Right cardiac atrium (tissue), 5 donors: ENCODE measurements around the gene SPATA31C1. TPM values are rescaled to one million over a fixed set of nuclear protein-coding genes. Genes with fewer than 3 reads are reported as not detected.
"Not testable (repeated sequence)": the region's sequence is repeated elsewhere in the genome, so short reads cannot be mapped to it uniquely, and the experiment has no call there.

Experiments used
- ATAC-seq, 2 donors: fragments of 200-7000 bp; cut with Tn5 transposase; one replicate each; pipeline versions ENCODE4 v1.8.0 to v1.9.1; 2020; ENCODE audit warnings: moderate library complexity in 2 of 2, mild to moderate bottlenecking in 1 of 2
- DNase-seq, 3 donors: peaks; one replicate each; pipeline ENCODE4 v3.0.0-alpha.2; 2020
- H3K27ac ChIP-seq: one replicate; pipeline ENCODE4 v1.5.1; 2013; ENCODE audit warnings: mild to moderate bottlenecking, low read length, control low read depth, moderate library complexity
- H3K27me3 ChIP-seq: one replicate; pipeline ENCODE4 v1.6.1; 2013; ENCODE audit not compliant: control insufficient read depth, insufficient read depth
- H3K4me1 ChIP-seq: one replicate; pipeline ENCODE4 v1.6.1; 2013; ENCODE audit warnings: low read length; ENCODE audit not compliant: control insufficient read depth, insufficient read depth
- H3K4me3 ChIP-seq: one replicate; pipeline ENCODE4 v1.5.1; 2013; ENCODE audit warnings: low read length, control low read depth
- H3K9me3 ChIP-seq: one replicate; pipeline ENCODE4 v1.6.1; 2013; ENCODE audit warnings: low read length; ENCODE audit not compliant: control insufficient read depth
- WGBS: extraction: QIAGEN DNeasy Blood & Tissue Kit; methylation state at CpG from one replicate; pipeline ENCODE4 v1.1.7; 2013; 5-methylcytosine and 5-hydroxymethylcytosine counted together
- intact Hi-C, 4 donors: fragments of 100-400 bp; cut with DNase I; formaldehyde crosslinking; loops; one replicate each; pipeline versions ENCODE4 v1.11.0 to v1.14.0; 2022 to 2023
- polyA plus RNA-seq: library from polyadenylated mRNA; stranded (reverse); fragments of 200-250 nt; gene quantifications from one replicate; pipeline ENCODE4 v1.2.3, GENCODE V29; 2013
- total RNA-seq, 4 donors: library from RNA; stranded (reverse); fragmentation: NEBNext Ultra II Directional; extraction: Animal tissue kit (Norgen Biotek cat#: 25700); gene quantifications; one replicate each; pipeline ENCODE4 v1.2.1, GENCODE V29; 2021
- donor health status: healthy with polysubstance abuse.
- donor health status: DM: no; HTN: yes; CAD: no.
- donor health status: DM: no; HTN: no; CAD: no.
- donor health status: DM: no; HTN: yes; CAD: no; lungs with severe emphysema.
- donor health status: DM: yes; HTN: yes; CAD: no.

Gene SPATA31C1
- total and polyA plus RNA-seq, 5 donors: not detected

GRCh38 chr9:87909310-87910041 is 8.3 kb upstream of the SPATA31C1 start:
- intact Hi-C loops: no loop called here
- 91% methylated on average over 20 of the region's 20 CpGs for WGBS
- no peaks in the 10 kb centered on the region for H3K27me3 ChIP-seq
- H3K4me1 ChIP-seq: no peaks in the 10 kb centered on the region
- no peaks in the 10 kb centered on the region for H3K9me3 ChIP-seq
- DNase-seq (peak in 1 of 3 donors; percentile 45), ATAC-seq (peak in 1 of 2 donors; percentile 52)
- H3K4me3 ChIP-seq: no peak overlapping the region
- no peak overlapping the region for H3K27ac ChIP-seq

GRCh38 chr9:87910821-87911220 is 6.9 kb upstream of the SPATA31C1 start:
- WGBS: 80% methylated on average over 3 of the region's 3 CpGs
- no peaks in the 10 kb centered on the region for H3K9me3 ChIP-seq
- ATAC-seq (no peak), DNase-seq (no peak)
- H3K27ac ChIP-seq: no peak overlapping the region
- H3K4me1 ChIP-seq: no peaks in the 10 kb centered on the region
- intact Hi-C loops: no loop called here
- no peak overlapping the region for H3K4me3 ChIP-seq
- H3K27me3 ChIP-seq: no peaks in the 10 kb centered on the region

GRCh38 chr9:87919013-87919412 is 1.3 kb downstream of the SPATA31C1 start:
- intact Hi-C loops, H3K27me3 ChIP-seq, H3K9me3 ChIP-seq, H3K27ac ChIP-seq, H3K4me3 ChIP-seq, ATAC-seq, DNase-seq, H3K4me1 ChIP-seq: not testable (repeated sequence)
- WGBS: 55% methylated on average over 12 of the region's 13 CpGs

GRCh38 chr9:87921561-87921960 is 3.8 kb downstream of the SPATA31C1 start:
- DNase-seq, intact Hi-C loops, H3K27me3 ChIP-seq: not testable (repeated sequence)

GRCh38 chr9:87923012-87923411 is 5.2 kb downstream of the SPATA31C1 start:
- WGBS: 61% methylated on average over 10 of the region's 10 CpGs
- H3K4me1 ChIP-seq, intact Hi-C loops: not testable (repeated sequence)

More at GRCh38 chr9:87921561-87921960, 3.8 kb downstream of the SPATA31C1 start:
- not testable (repeated sequence) for H3K4me1 ChIP-seq, H3K27ac ChIP-seq, H3K4me3 ChIP-seq, H3K9me3 ChIP-seq, ATAC-seq
- 69% methylated on average over 8 of the region's 8 CpGs for WGBS

GRCh38 chr9:87924851-87925250 is 7.1 kb downstream of the SPATA31C1 start:
- intact Hi-C loops, H3K9me3 ChIP-seq, H3K4me1 ChIP-seq, H3K27me3 ChIP-seq, H3K27ac ChIP-seq, ATAC-seq, H3K4me3 ChIP-seq: not testable (repeated sequence)
- peak in 1 of 3 donors; percentile 42 for DNase-seq
- 96% methylated on average over 10 of the region's 10 CpGs for WGBS

More at GRCh38 chr9:87923012-87923411, 5.2 kb downstream of the SPATA31C1 start:
- not testable (repeated sequence) for DNase-seq, H3K9me3 ChIP-seq, ATAC-seq, H3K27ac ChIP-seq, H3K4me3 ChIP-seq, H3K27me3 ChIP-seq

GRCh38 chr9:87929152-87929551 is 11.4 kb downstream of the SPATA31C1 start:
- H3K4me1 ChIP-seq, H3K4me3 ChIP-seq, intact Hi-C loops, H3K9me3 ChIP-seq, DNase-seq, ATAC-seq, H3K27ac ChIP-seq, H3K27me3 ChIP-seq: not testable (repeated sequence)

- H3K9me3 ChIP-seq, intact Hi-C loops, H3K4me3 ChIP-seq, H3K27ac ChIP-seq, ATAC-seq, H3K4me1 ChIP-seq, DNase-seq, H3K27me3 ChIP-seq: not testable (repeated sequence)
- 80% methylated on average over 7 of the region's 7 CpGs for WGBS
Observed at GRCh38 chr9:87934444-87934843, 16.7 kb downstream of the SPATA31C1 start.

GRCh38 chr9:87937352-87937751 is 19.6 kb downstream of the SPATA31C1 start:
- H3K27me3 ChIP-seq, H3K9me3 ChIP-seq, H3K27ac ChIP-seq, DNase-seq, H3K4me3 ChIP-seq, H3K4me1 ChIP-seq, ATAC-seq, intact Hi-C loops: not testable (repeated sequence)
- WGBS: 86% methylated on average over 12 of the region's 12 CpGs

GRCh38 chr9:87937918-87938317 is 20.2 kb downstream of the SPATA31C1 start:
- H3K27ac ChIP-seq, H3K9me3 ChIP-seq, H3K4me3 ChIP-seq, H3K27me3 ChIP-seq, intact Hi-C loops, H3K4me1 ChIP-seq, DNase-seq, ATAC-seq: not testable (repeated sequence)
- 84% methylated on average over 9 of the region's 9 CpGs for WGBS

- H3K4me1 ChIP-seq, ATAC-seq, intact Hi-C loops, DNase-seq, H3K27ac ChIP-seq, H3K4me3 ChIP-seq, H3K9me3 ChIP-seq, H3K27me3 ChIP-seq: not testable (repeated sequence)
- WGBS: 82% methylated on average over 9 of the region's 12 CpGs
Observed at GRCh38 chr9:87938336-87938735, 20.6 kb downstream of the SPATA31C1 start.
